Smooth muscle cell (in vitro differentiated cells): ENCODE data around the gene AATF. TPM values are rescaled to one million over a fixed set of nuclear protein-coding genes. Genes with fewer than 3 reads are reported as not detected.
A peak's percentile ranks its signal among the peaks of the same experiment; 100 is the strongest.

ENCODE experiments used
- DNase-seq: peaks from one replicate; lab custom pipeline; 2025; ENCODE audit not compliant: unreplicated experiment; lab: John Stamatoyannopoulos, UW
- H2AFZ ChIP-seq: fragments of 200-600 bp; sonication (generic); 2 replicates; pipeline ENCODE4 v1.6.0; 2016; ENCODE audit warnings: antibody characterized with exemption, low read depth, mild to moderate bottlenecking
- H3F3A ChIP-seq: fragments of 200-600 bp; sonication (generic); 2 replicates; pipeline ENCODE4 v1.6.0; 2017; ENCODE audit warnings: antibody characterized with exemption, low read depth
- H3K27ac ChIP-seq: fragments of 200-600 bp; sonication (generic); 2 replicates; pipeline ENCODE4 v1.5.1; 2016; ENCODE audit warnings: low read depth, mild to moderate bottlenecking
- H3K27me3 ChIP-seq: fragments of 200-600 bp; sonication (generic); 2 replicates; pipeline ENCODE4 v1.6.1; 2016; ENCODE audit warnings: low read depth, mild to moderate bottlenecking
- H3K36me3 ChIP-seq: fragments of 200-600 bp; sonication (generic); 2 replicates; pipeline ENCODE4 v1.5.1; 2016; ENCODE audit warnings: low read depth
- H3K4me1 ChIP-seq: fragments of 200-600 bp; sonication (generic); 2 replicates; pipeline ENCODE4 v1.5.1; 2016; ENCODE audit warnings: low read depth
- H3K4me2 ChIP-seq: fragments of 200-600 bp; sonication (generic); 2 replicates; pipeline ENCODE4 v1.6.0; 2016; ENCODE audit warnings: mild to moderate bottlenecking
- H3K4me3 ChIP-seq: fragments of 200-600 bp; sonication (generic); 2 replicates; pipeline ENCODE4 v1.5.1; 2016; ENCODE audit warnings: mild to moderate bottlenecking
- H3K79me2 ChIP-seq: fragments of 200-600 bp; sonication (generic); 2 replicates; pipeline ENCODE4 v1.6.0; 2016; ENCODE audit warnings: low read depth, mild to moderate bottlenecking
- H3K9ac ChIP-seq: fragments of 200-600 bp; sonication (generic); 2 replicates; pipeline ENCODE4 v1.6.0; 2016; ENCODE audit warnings: low read depth
- H3K9me3 ChIP-seq: fragments of 200-600 bp; sonication (generic); replicated peaks from 2 replicates; pipeline ENCODE4 v1.5.1; 2016; ENCODE audit warnings: low read depth
- H4K20me1 ChIP-seq: fragments of 200-600 bp; sonication (generic); 2 replicates; pipeline ENCODE4 v1.6.0; 2016; ENCODE audit warnings: low read depth
- CTCF ChIP-seq: fragments of 200-600 bp; sonication (generic); IDR thresholded peaks from 2 replicates; pipeline ENCODE4 v1.5.1; 2017; ENCODE audit warnings: borderline replicate concordance, mild to moderate bottlenecking, antibody characterized with exemption; ENCODE audit not compliant: insufficient read depth, poor library complexity, severe bottlenecking
- WGBS: methylation state at CpG from one replicate; pipeline ENCODE4 v1.1.7; 2016; ENCODE audit warnings: low lambda C conversion rate; 5-methylcytosine and 5-hydroxymethylcytosine counted together
- polyA plus RNA-seq: library from polyadenylated mRNA; unstranded; fragments of >200 nt; fragmentation: Nextera tagmentation; extraction: Ambion mirVana; gene quantifications from 2 replicates; pipeline ENCODE4 v1.2.1, GENCODE V29; 2016
- total RNA-seq: library from RNA; depleted of rRNA; stranded (reverse); fragments of >200 nt; gene quantifications from 2 replicates; pipeline ENCODE4 v1.2.3, GENCODE V29; 2014

The AATF gene
- total and polyA plus RNA-seq, 2 experiments from 2014 or later: 18.5 to 38.0 TPM

GRCh38 chr17:36934692-36935630 is 13.8 kb upstream of the AATF start:
- H3K9me3 ChIP-seq: no peaks in the 10 kb centered on the region
- no peak for DNase-seq
- H3K4me1 ChIP-seq: peaks cover 65% of the 10 kb centered on the region
- WGBS: 2% methylated on average over 77 of the region's 79 CpGs
- H3K79me2 ChIP-seq: no peaks in the 10 kb centered on the region
- H3K27me3 ChIP-seq: peaks cover 100% of the 10 kb centered on the region
- no peak overlapping the region for H3K4me3 ChIP-seq
- H2AFZ ChIP-seq: no peak overlapping the region
- no peaks in the 10 kb centered on the region for H3K36me3 ChIP-seq
- TF ChIP-seq CTCF: no peak
- H4K20me1 ChIP-seq: peaks cover 15% of the 10 kb centered on the region
- no peak overlapping the region for H3K27ac ChIP-seq
- H3F3A ChIP-seq: no peaks in the 10 kb centered on the region
- peak overlapping the region; percentile 82 for H3K4me2 ChIP-seq
- H3K9ac ChIP-seq: no peak overlapping the region

GRCh38 chr17:36935671-36936454 is 12.9 kb upstream of the AATF start:
- Histone ChIP-seq H3K27me3 (peaks cover 100% of the 10 kb centered on the region), H3K4me3 (peak overlapping the region; percentile 34), H2AFZ (no peak overlapping the region), H3K9me3 (no peaks in the 10 kb centered on the region), H3K27ac (no peak overlapping the region), H3K4me2 (peak overlapping the region; percentile 82), H4K20me1 (peaks cover 15% of the 10 kb centered on the region), H3K36me3 (no peaks in the 10 kb centered on the region), H3K4me1 (peaks cover 65% of the 10 kb centered on the region), H3F3A (no peaks in the 10 kb centered on the region), H3K79me2 (no peaks in the 10 kb centered on the region), H3K9ac (no peak overlapping the region)
- no peak for TF ChIP-seq CTCF
- 1% methylated on average over 36 of the region's 49 CpGs for WGBS
- DNase-seq: no peak

- peak overlapping the region; percentile 34 for H3K4me3 ChIP-seq
These were observed 12.2 kb upstream of the AATF start for GRCh38 chr17:36936455-36937000.

More at GRCh38 chr17:36936455-36937000, 12.2 kb upstream of the AATF start:
- Histone ChIP-seq H3K27ac (no peak overlapping the region), H2AFZ (no peak overlapping the region), H3K27me3 (peaks cover 100% of the 10 kb centered on the region), H4K20me1 (peaks cover 15% of the 10 kb centered on the region), H3K79me2 (no peaks in the 10 kb centered on the region), H3F3A (no peaks in the 10 kb centered on the region), H3K36me3 (no peaks in the 10 kb centered on the region), H3K9me3 (no peaks in the 10 kb centered on the region), H3K9ac (no peak overlapping the region), H3K4me2 (peak overlapping the region; percentile 82), H3K4me1 (peaks cover 65% of the 10 kb centered on the region)
- TF ChIP-seq CTCF: no peak
- 1% methylated on average over 56 of the region's 58 CpGs for WGBS
- no peak for DNase-seq
